ENCODE measurements around the gene SYT13. TPM values are rescaled to one million over a fixed set of nuclear protein-coding genes. Genes with fewer than 3 reads are reported as not detected.

The SYT13 gene
- total RNA-seq, 1 experiment from 2014 or later = 4.3 TPM

DNA sequence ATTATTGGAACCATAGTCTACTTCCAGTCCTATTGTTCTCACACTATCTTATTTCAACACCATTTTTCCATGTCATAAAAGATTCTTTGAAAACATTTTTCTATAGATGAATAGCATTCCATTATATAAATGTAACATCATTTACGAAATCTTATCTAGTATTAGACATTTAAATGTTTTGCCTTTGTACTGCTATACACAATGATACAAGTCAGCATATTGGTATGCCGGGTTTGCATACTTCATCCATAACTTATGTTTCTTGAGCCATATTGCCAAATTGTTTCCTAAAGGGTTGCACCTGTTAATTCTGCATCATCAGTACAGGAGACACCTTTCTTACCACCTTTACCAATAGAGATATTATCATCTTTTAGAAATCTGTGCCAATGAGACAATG is 68.2 kb downstream of the SYT13 start:
- Mint-ChIP-seq H3K36me3 (ENCODE audit: insufficient read depth in 1 of 3, low read depth in 3 of 3) (peaks cover 0 to 4% (median 3%) of the 10 kb centered on the region in 3 experiments; a peak in 2 of 7 replicates), H3K27ac (no peak overlapping the region), H3K27me3 (ENCODE audit: low read depth) (no peaks in the 10 kb centered on the region; the same call in 1 of the 2 replicates), H3K9me3 (no peaks in the 10 kb centered on the region), H3K4me1 (peaks cover 0 to 5% of the 10 kb centered on the region in 2 experiments; a peak in 1 of 4 replicates), H3K4me3 (no peak overlapping the region)
- H4K5ac ChIP-seq (ENCODE audit: insufficient read length, low read depth, low read length) = no peak overlapping the region
- H3K4ac ChIP-seq (ENCODE audit: low read depth, low read length) = no peak overlapping the region
- H4K20me1 ChIP-seq (ENCODE audit: control insufficient read depth, insufficient read depth, insufficient read length) = no peaks in the 10 kb centered on the region
- no peak overlapping the region for H3T11ph ChIP-seq (ENCODE audit: low read length)
- H2BK120ac ChIP-seq (ENCODE audit: low read depth, low read length, poor library complexity, severe bottlenecking) = no peak overlapping the region
- H3K18ac ChIP-seq (ENCODE audit: insufficient read length, low read depth, low read length) = no peak overlapping the region
- no peak overlapping the region for H4K91ac ChIP-seq (ENCODE audit: insufficient read length, low read depth, low read length)
- DNase-seq = no peak
- H2BK5ac ChIP-seq (ENCODE audit: insufficient read length, low read length) = no peak overlapping the region
- H3K9ac ChIP-seq (ENCODE audit: extremely low read depth, insufficient read length, low read length) = no peak overlapping the region
- no peaks in the 10 kb centered on the region for H3K79me2 ChIP-seq (ENCODE audit: insufficient read depth, low read length)
- no peak overlapping the region for H2AK5ac ChIP-seq (ENCODE audit: insufficient read length, low read length)
- no peaks in the 10 kb centered on the region for H3K9me3 ChIP-seq (ENCODE audit: control insufficient read depth, low read depth, low read length)
- no peak overlapping the region for H3K27ac ChIP-seq (ENCODE audit: insufficient read length, low read depth, low read length)
- H4K8ac ChIP-seq (replicated peaks; ENCODE audit: insufficient read length, low read depth, low read length) = no peak overlapping the region
- no peak overlapping the region for H2BK20ac ChIP-seq (ENCODE audit: low read depth, low read length, poor library complexity, severe bottlenecking)
- no peak overlapping the region for H2AFZ ChIP-seq (ENCODE audit: low read length)
- H2BK12ac ChIP-seq (ENCODE audit: insufficient read length, low read depth, low read length) = no peak overlapping the region
- no peak overlapping the region for H3K23ac ChIP-seq (ENCODE audit: insufficient read length, low read depth, low read length)
- H3K23me2 ChIP-seq (ENCODE audit: insufficient read length, low read depth, low read length, poor library complexity, severe bottlenecking) = no peaks in the 10 kb centered on the region
- H3K4me2 ChIP-seq (ENCODE audit: insufficient read depth, insufficient read length, low read length) = no peak overlapping the region
- no peak overlapping the region for H2BK15ac ChIP-seq (ENCODE audit: low read depth, low read length)
- H3K79me1 ChIP-seq (ENCODE audit: insufficient read depth, low read depth, low read length, poor library complexity, severe bottlenecking) = no peaks in the 10 kb centered on the region
- no peaks in the 10 kb centered on the region for H3K4me1 ChIP-seq (ENCODE audit: insufficient read depth, low read length)
- no CpG with 5 or more reads among the region's 2 CpGs for WGBS (ENCODE audit: extremely low coverage, insufficient read length, low lambda C conversion rate)
- TF ChIP-seq, protein P1, sequence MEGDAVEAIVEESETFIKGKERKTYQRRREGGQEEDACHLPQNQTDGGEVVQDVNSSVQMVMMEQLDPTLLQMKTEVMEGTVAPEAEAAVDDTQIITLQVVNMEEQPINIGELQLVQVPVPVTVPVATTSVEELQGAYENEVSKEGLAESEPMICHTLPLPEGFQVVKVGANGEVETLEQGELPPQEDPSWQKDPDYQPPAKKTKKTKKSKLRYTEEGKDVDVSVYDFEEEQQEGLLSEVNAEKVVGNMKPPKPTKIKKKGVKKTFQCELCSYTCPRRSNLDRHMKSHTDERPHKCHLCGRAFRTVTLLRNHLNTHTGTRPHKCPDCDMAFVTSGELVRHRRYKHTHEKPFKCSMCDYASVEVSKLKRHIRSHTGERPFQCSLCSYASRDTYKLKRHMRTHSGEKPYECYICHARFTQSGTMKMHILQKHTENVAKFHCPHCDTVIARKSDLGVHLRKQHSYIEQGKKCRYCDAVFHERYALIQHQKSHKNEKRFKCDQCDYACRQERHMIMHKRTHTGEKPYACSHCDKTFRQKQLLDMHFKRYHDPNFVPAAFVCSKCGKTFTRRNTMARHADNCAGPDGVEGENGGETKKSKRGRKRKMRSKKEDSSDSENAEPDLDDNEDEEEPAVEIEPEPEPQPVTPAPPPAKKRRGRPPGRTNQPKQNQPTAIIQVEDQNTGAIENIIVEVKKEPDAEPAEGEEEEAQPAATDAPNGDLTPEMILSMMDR (conservative IDR thresholded peaks at IDR 0.05) = no peak
- no peak overlapping the region for H3K56ac ChIP-seq (ENCODE audit: insufficient read length, low read depth, low read length)
- H3K14ac ChIP-seq (ENCODE audit: insufficient read depth, low read length) = no peak overlapping the region
- no peaks in the 10 kb centered on the region for H3K27me3 ChIP-seq (ENCODE audit: insufficient read depth, low read length)
